ENCODE measurements around the gene KAZN. TPM values are rescaled to one million over a fixed set of nuclear protein-coding genes. Genes with fewer than 3 reads are reported as not detected.

The KAZN gene
- polyA plus RNA-seq, 1 experiment: 5.5 TPM

GRCh38 chr1:14606632-14607031, 8.1 kb downstream of the KAZN start:
- CTCF ChIA-PET: no interaction called here
- POLR2A ChIA-PET: no interaction called here

GRCh38 chr1:14607295-14607694, 8.8 kb downstream of the KAZN start:
- ChIA-PET CTCF (no interaction called here), POLR2A (no interaction called here)
- H3K4me3 ChIP-seq (ENCODE audit: low read depth, low read length): no peak overlapping the region
- H3K36me3 ChIP-seq (ENCODE audit: control insufficient read depth, insufficient read depth, low read length): no peaks in the 10 kb centered on the region
- no peaks in the 10 kb centered on the region for H3K27me3 ChIP-seq (ENCODE audit: control insufficient read depth, insufficient read depth, low read length)
- DNase-seq (ENCODE audit: low read depth): no peak
- TF ChIP-seq CTCF (IDR thresholded peaks at IDR 0.05; ENCODE audit: insufficient read depth, low read depth, low read length): no peak

More at GRCh38 chr1:14606632-14607031, 8.1 kb downstream of the KAZN start:
- no peak for DNase-seq (ENCODE audit: low read depth)
- H3K36me3 ChIP-seq (ENCODE audit: control insufficient read depth, insufficient read depth, low read length): no peaks in the 10 kb centered on the region
- no peak overlapping the region for H3K4me3 ChIP-seq (ENCODE audit: low read depth, low read length)
- no peak for TF ChIP-seq CTCF (IDR thresholded peaks at IDR 0.05; ENCODE audit: insufficient read depth, low read depth, low read length)
- H3K27me3 ChIP-seq (ENCODE audit: control insufficient read depth, insufficient read depth, low read length): no peaks in the 10 kb centered on the region

GRCh38 chr1:14608308-14608707, 9.8 kb downstream of the KAZN start:
- POLR2A ChIA-PET: no interaction called here
- CTCF ChIA-PET: no interaction called here
- no peaks in the 10 kb centered on the region for H3K27me3 ChIP-seq (ENCODE audit: control insufficient read depth, insufficient read depth, low read length)

GRCh38 chr1:14610761-14611160, 12.3 kb downstream of the KAZN start:
- no peak for DNase-seq (ENCODE audit: low read depth)
- ChIA-PET POLR2A (no interaction called here), CTCF (interaction anchor here (0.6 kb wide), 1 partner anchor 60 kb away, joined by 4 read pairs; no protein-coding TSS in a partner anchor)
- Histone ChIP-seq H3K27me3 (ENCODE audit: control insufficient read depth, insufficient read depth, low read length) (no peaks in the 10 kb centered on the region), H3K36me3 (ENCODE audit: control insufficient read depth, insufficient read depth, low read length) (no peaks in the 10 kb centered on the region), H3K4me3 (ENCODE audit: low read depth, low read length) (no peak overlapping the region)
- TF ChIP-seq CTCF (IDR thresholded peaks at IDR 0.05; ENCODE audit: insufficient read depth, low read depth, low read length): no peak

More at GRCh38 chr1:14608308-14608707, 9.8 kb downstream of the KAZN start:
- no peak for TF ChIP-seq CTCF (IDR thresholded peaks at IDR 0.05; ENCODE audit: insufficient read depth, low read depth, low read length)
- DNase-seq (ENCODE audit: low read depth): no peak
- no peak overlapping the region for H3K4me3 ChIP-seq (ENCODE audit: low read depth, low read length)
- H3K36me3 ChIP-seq (ENCODE audit: control insufficient read depth, insufficient read depth, low read length): no peaks in the 10 kb centered on the region

GRCh38 chr1:14611792-14612191, 13.3 kb downstream of the KAZN start:
- Histone ChIP-seq H3K4me3 (ENCODE audit: low read depth, low read length) (no peak overlapping the region), H3K36me3 (ENCODE audit: control insufficient read depth, insufficient read depth, low read length) (no peaks in the 10 kb centered on the region), H3K27me3 (ENCODE audit: control insufficient read depth, insufficient read depth, low read length) (no peaks in the 10 kb centered on the region)
- no peak for DNase-seq (ENCODE audit: low read depth)
- CTCF ChIA-PET: interaction anchor here (1.3 kb wide), 1 partner anchor 37 kb away, joined by 4 read pairs; no protein-coding TSS in a partner anchor
- no peak for TF ChIP-seq CTCF (IDR thresholded peaks at IDR 0.05; ENCODE audit: insufficient read depth, low read depth, low read length)
- POLR2A ChIA-PET: no interaction called here

All from BJ (cell line).